Right lobe of liver (tissue), 6 donors: ENCODE results near the gene KMT2C. TPM values are rescaled to one million over a fixed set of nuclear protein-coding genes. Genes with fewer than 3 reads are reported as not detected.

Source experiments
- ATAC-seq, 4 donors: fragments of 200-7000 bp; cut with Tn5 transposase; one replicate each; pipeline ENCODE4 v1.9.1; 2020; ENCODE audit warnings: mild to moderate bottlenecking in 4 of 4, moderate library complexity in 4 of 4
- DNase-seq, 3 donors: peaks; one replicate each; pipeline ENCODE4 v3.0.0-alpha.2; 2020
- H3K27ac ChIP-seq, 3 donors: fragments of 200-600 bp; one replicate each; pipeline ENCODE4 v1.8.0; 2022
- H3K27me3 ChIP-seq, 2 donors: fragments of 200-600 bp; one replicate each; pipeline ENCODE4 v1.8.0; 2022
- H3K36me3 ChIP-seq, 4 donors: fragments of 200-600 bp; sonication (generic) in 1 of 4; one replicate each; pipeline versions ENCODE4 v1.5.1 to v1.8.0; 2017 to 2022; ENCODE audit warnings: control low read depth in 1 of 4
- H3K4me1 ChIP-seq, 4 donors: fragments of 200-600 bp; sonication (generic) in 1 of 4; one replicate each; pipeline versions ENCODE4 v1.5.1 to v1.8.0; 2017 to 2022; ENCODE audit warnings: control low read depth in 1 of 4
- H3K4me3 ChIP-seq, 3 donors: fragments of 200-600 bp; one replicate each; pipeline ENCODE4 v1.8.0; 2022
- H3K9me3 ChIP-seq, 4 donors: fragments of 200-600 bp; sonication (generic) in 1 of 4; one replicate each; pipeline versions ENCODE4 v1.5.1 to v1.8.0; 2017 to 2022; ENCODE audit warnings: control low read depth in 1 of 4
- CTCF ChIP-seq, 4 donors: fragments of 200-600 bp in 3 of 4; fragments of 450-650 bp in 1 of 4; IDR thresholded peaks; one replicate each; pipeline versions ENCODE4 v1.5.1 to v1.8.0; 2016 to 2022; ENCODE audit warnings: antibody characterized with exemption in 4 of 4, mild to moderate bottlenecking in 2 of 4
- POLR2A ChIP-seq: fragments of 450-650 bp; IDR thresholded peaks from one replicate; pipeline ENCODE4 v1.6.1; 2017; ENCODE audit warnings: antibody characterized with exemption, mild to moderate bottlenecking
- WGBS: methylation state at CpG from one replicate; pipeline ENCODE4 v1.1.6; 2018; ENCODE audit warnings: low coverage, low lambda C conversion rate; ENCODE audit not compliant: insufficient coverage; ENCODE audit errors: missing lambda C conversion rate; 5-methylcytosine and 5-hydroxymethylcytosine counted together
- intact Hi-C, 2 donors: fragments of 100-400 bp; cut with DNase I; formaldehyde crosslinking; loops; one replicate each; pipeline versions ENCODE4 v1.11.2 to v1.14.1; 2022
- total RNA-seq, 6 experiments: library from RNA; depleted of rRNA in 2 of 6; stranded (reverse); fragments of >200 nt in 2 of 6; fragmentation: NEBNext Ultra II Directional in 3 of 6; extraction: Animal tissue kit (Norgen Biotek cat#: 25700) in 3 of 6; gene quantifications; one replicate each; pipeline versions ENCODE4 v1.1.0 to v1.2.4, GENCODE V29; 2016 to 2023
- donor health status: DM: no; HTN: yes; CAD: no.
- donor health status: DM: no; HTN: no; CAD: no.
- donor health status: DM: no; HTN: no; CAD: no.
- donor health status: DM: no; HTN: yes; CAD: no.
- donor health status: DM: no; HTN: yes; CAD: no.

Gene KMT2C
- total RNA-seq, 6 experiments from 2014 or later = 20.6 to 32.0 (median 29.9) TPM

- no peaks in the 10 kb centered on the region for H3K4me1 ChIP-seq
- H3K27ac ChIP-seq = no peak overlapping the region
- no peaks in the 10 kb centered on the region for H3K36me3 ChIP-seq
- no peak overlapping the region for H3K4me3 ChIP-seq
- intact Hi-C loops = no loop called here
- no peak for ATAC-seq
- 100% methylated on average over 1 of the region's 1 CpG for WGBS
- H3K9me3 ChIP-seq = no peaks in the 10 kb centered on the region
- TF ChIP-seq POLR2A (no peak), CTCF (IDR thresholded peaks at IDR 0.05) (no peak)
- H3K27me3 ChIP-seq = no peaks in the 10 kb centered on the region
- DNase-seq = no peak
Observed at GRCh38 chr7:152095771-152096170, 340.0 kb downstream of the KMT2C start.

GRCh38 chr7:152093717-152094116, 342.1 kb downstream of the KMT2C start:
- H3K4me1 ChIP-seq = no peaks in the 10 kb centered on the region
- 78% methylated on average over 4 of the region's 4 CpGs for WGBS
- intact Hi-C loops = no loop called here
- ATAC-seq (peak in 1 of 4 donors; percentile 19), DNase-seq (no peak)
- no peaks in the 10 kb centered on the region for H3K27me3 ChIP-seq
- no peak for TF ChIP-seq POLR2A
- no peak for TF ChIP-seq CTCF (IDR thresholded peaks at IDR 0.05)
- H3K9me3 ChIP-seq = no peaks in the 10 kb centered on the region
- H3K36me3 ChIP-seq = no peaks in the 10 kb centered on the region
- no peak overlapping the region for H3K27ac ChIP-seq
- H3K4me3 ChIP-seq = no peak overlapping the region

GRCh38 chr7:152090747-152091146, 345.1 kb downstream of the KMT2C start:
- Histone ChIP-seq H3K4me3 (no peak overlapping the region), H3K36me3 (no peaks in the 10 kb centered on the region), H3K27me3 (no peaks in the 10 kb centered on the region), H3K4me1 (no peaks in the 10 kb centered on the region), H3K9me3 (no peaks in the 10 kb centered on the region), H3K27ac (no peak overlapping the region)
- ATAC-seq (peak in 2 of 4 donors; percentile 42 to 49), DNase-seq (no peak)
- no peak for TF ChIP-seq CTCF (IDR thresholded peaks at IDR 0.05)
- TF ChIP-seq POLR2A = no peak
- 84% methylated on average over 3 of the region's 6 CpGs for WGBS
- intact Hi-C loops = no loop called here

- H3K36me3 ChIP-seq = no peaks in the 10 kb centered on the region
- H3K27ac ChIP-seq = no peak overlapping the region
- TF ChIP-seq POLR2A (no peak), CTCF (IDR thresholded peaks at IDR 0.05) (no peak)
- no peaks in the 10 kb centered on the region for H3K4me1 ChIP-seq
- H3K4me3 ChIP-seq = no peak overlapping the region
- H3K9me3 ChIP-seq = no peaks in the 10 kb centered on the region
- ATAC-seq = no peak
- 97% methylated on average over 7 of the region's 7 CpGs for WGBS
- DNase-seq = no peak
- intact Hi-C loops = no loop called here
- H3K27me3 ChIP-seq = no peaks in the 10 kb centered on the region
Observed at GRCh38 chr7:152089183-152089582, 346.6 kb downstream of the KMT2C start.

- H3K36me3 ChIP-seq = no peaks in the 10 kb centered on the region
- no peaks in the 10 kb centered on the region for H3K9me3 ChIP-seq
- intact Hi-C loops = no loop called here
- no peak for ATAC-seq
- H3K4me3 ChIP-seq = no peak overlapping the region
- DNase-seq = no peak
- H3K27ac ChIP-seq = no peak overlapping the region
- TF ChIP-seq CTCF (IDR thresholded peaks at IDR 0.05) (no peak), POLR2A (no peak)
- 50% methylated on average over 1 of the region's 1 CpG for WGBS
- no peaks in the 10 kb centered on the region for H3K27me3 ChIP-seq
- peaks cover 0 to under 1% (median 0%) of the 10 kb centered on the region in 4 donors for H3K4me1 ChIP-seq
Observed at GRCh38 chr7:152086513-152086912, 349.3 kb downstream of the KMT2C start.
